ENCODE results near the gene WNT9A.

DNA sequence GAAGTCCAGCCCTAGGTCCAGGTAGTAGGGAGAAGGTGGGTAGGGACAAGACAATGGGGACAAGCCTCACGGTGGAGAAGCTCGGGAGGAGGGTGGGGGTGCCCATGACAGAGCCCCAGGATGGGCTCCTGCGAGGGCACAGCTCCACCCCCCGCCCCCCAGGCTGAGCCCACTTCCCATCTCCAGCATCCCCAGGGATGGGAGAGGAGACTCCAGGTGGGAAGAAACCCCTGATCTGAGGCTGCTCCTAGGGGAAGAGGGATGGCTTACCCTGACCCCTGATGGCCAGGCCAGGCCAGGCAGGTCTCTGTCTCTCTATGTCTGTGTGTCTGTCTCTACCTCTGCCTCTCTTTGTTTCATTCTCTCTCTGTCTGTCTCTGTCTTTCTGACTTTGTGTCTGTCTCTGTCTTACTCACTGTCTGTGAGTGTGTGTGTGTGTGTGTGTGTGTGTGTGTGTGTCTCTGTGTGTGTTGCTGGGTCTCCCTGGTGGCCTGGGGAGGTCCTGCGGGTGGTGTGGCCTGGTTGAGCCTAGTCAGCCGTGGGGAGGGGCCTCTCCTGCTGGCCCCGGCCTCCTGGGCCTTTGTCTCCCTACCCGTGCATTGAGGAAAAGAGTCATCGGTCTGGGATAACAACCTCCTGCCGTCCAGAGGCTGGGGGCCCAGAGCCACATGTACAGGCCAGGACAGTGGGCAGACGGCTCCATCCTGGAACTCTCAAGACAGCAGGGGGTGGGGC lies 45.7 kb downstream of the WNT9A start:
- TF ChIP-seq EZH2 (IDR thresholded peaks at IDR 0.05; ENCODE audit: low read length, unreplicated experiment) (no peak), EZH2phosphoT487 (IDR thresholded peaks at IDR 0.05; ENCODE audit: borderline replicate concordance, low read length) (no peak)
- TF ChIP-seq, protein P1, sequence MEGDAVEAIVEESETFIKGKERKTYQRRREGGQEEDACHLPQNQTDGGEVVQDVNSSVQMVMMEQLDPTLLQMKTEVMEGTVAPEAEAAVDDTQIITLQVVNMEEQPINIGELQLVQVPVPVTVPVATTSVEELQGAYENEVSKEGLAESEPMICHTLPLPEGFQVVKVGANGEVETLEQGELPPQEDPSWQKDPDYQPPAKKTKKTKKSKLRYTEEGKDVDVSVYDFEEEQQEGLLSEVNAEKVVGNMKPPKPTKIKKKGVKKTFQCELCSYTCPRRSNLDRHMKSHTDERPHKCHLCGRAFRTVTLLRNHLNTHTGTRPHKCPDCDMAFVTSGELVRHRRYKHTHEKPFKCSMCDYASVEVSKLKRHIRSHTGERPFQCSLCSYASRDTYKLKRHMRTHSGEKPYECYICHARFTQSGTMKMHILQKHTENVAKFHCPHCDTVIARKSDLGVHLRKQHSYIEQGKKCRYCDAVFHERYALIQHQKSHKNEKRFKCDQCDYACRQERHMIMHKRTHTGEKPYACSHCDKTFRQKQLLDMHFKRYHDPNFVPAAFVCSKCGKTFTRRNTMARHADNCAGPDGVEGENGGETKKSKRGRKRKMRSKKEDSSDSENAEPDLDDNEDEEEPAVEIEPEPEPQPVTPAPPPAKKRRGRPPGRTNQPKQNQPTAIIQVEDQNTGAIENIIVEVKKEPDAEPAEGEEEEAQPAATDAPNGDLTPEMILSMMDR (conservative IDR thresholded peaks at IDR 0.05; ENCODE audit: low read depth, low read length): peak; percentile 52; the same call in 1 of the 2 replicates

Data from PC-3 (cell line).